Heart left ventricle (tissue), 16 donors: ENCODE measurements around the gene UBAP1L. TPM values are rescaled to one million over a fixed set of nuclear protein-coding genes. Genes with fewer than 3 reads are reported as not detected.
"Not testable (repeated sequence)": the region's sequence is repeated elsewhere in the genome, so short reads cannot be mapped to it uniquely, and the experiment has no call there.

ENCODE experiments used
- ATAC-seq, 4 donors: fragments of 200-7000 bp; cut with Tn5 transposase; one replicate each; pipeline ENCODE4 v1.9.1; 2020 to 2022; ENCODE audit warnings: moderate library complexity in 4 of 4, mild to moderate bottlenecking in 3 of 4, moderate number of reproducible peaks in 1 of 4
- DNase-seq, 5 donors: peaks; one replicate each; pipeline ENCODE4 v3.0.0-alpha.2; 2020
- H3K27ac ChIP-seq, 12 donors: fragments of 200-600 bp; sonication (generic) in 4 of 12; one replicate each; pipeline versions ENCODE4 v1.5.0 to v1.8.0; 2016 to 2022; ENCODE audit warnings: mild to moderate bottlenecking in 2 of 12
- H3K27me3 ChIP-seq, 9 donors: fragments of 200-600 bp; sonication (generic) in 2 of 9; one replicate each; pipeline versions ENCODE4 v1.5.1 to v1.8.0; 2016 to 2022; ENCODE audit warnings: mild to moderate bottlenecking in 3 of 9
- H3K36me3 ChIP-seq, 9 donors: fragments of 200-600 bp; sonication (generic) in 2 of 9; one replicate each; pipeline versions ENCODE4 v1.5.0 to v1.8.0; 2018 to 2022; ENCODE audit warnings: mild to moderate bottlenecking in 2 of 9
- H3K4me1 ChIP-seq, 12 donors: fragments of 200-600 bp; sonication (generic) in 4 of 12; one replicate each; pipeline versions ENCODE4 v1.5.0 to v1.8.0; 2016 to 2022; ENCODE audit warnings: mild to moderate bottlenecking in 3 of 12
- H3K4me3 ChIP-seq, 12 donors: fragments of 200-600 bp; sonication (generic) in 4 of 12; one replicate each; pipeline versions ENCODE4 v1.5.0 to v1.8.0; 2017 to 2022; ENCODE audit warnings: mild to moderate bottlenecking in 9 of 12, moderate library complexity in 4 of 12
- H3K9me3 ChIP-seq, 12 donors: fragments of 200-600 bp; sonication (generic) in 4 of 12; one replicate each; pipeline versions ENCODE4 v1.5.0 to v1.8.0; 2016 to 2022; ENCODE audit warnings: mild to moderate bottlenecking in 1 of 12
- CTCF ChIP-seq, 12 donors: fragments of 200-600 bp; sonication (generic) in 4 of 12; IDR thresholded peaks; one replicate each; pipeline versions ENCODE4 v1.5.0 to v1.8.0; 2018 to 2022; ENCODE audit warnings: antibody characterized with exemption in 12 of 12, mild to moderate bottlenecking in 5 of 12
- POLR2A ChIP-seq, 2 donors: fragments of 450-650 bp; IDR thresholded peaks; one replicate each; pipeline ENCODE4 v1.6.1; 2017; ENCODE audit warnings: antibody characterized with exemption in 2 of 2, mild to moderate bottlenecking in 2 of 2, moderate library complexity in 2 of 2
- WGBS, 4 donors: extraction: QIAGEN DNeasy Blood & Tissue Kit in 2 of 4; methylation state at CpG; one replicate each; pipeline versions ENCODE4 v1.1.5 to v1.1.7; 2013 to 2018; 5-methylcytosine and 5-hydroxymethylcytosine counted together
- intact Hi-C, 10 donors: fragments of 100-400 bp; cut with DNase I; formaldehyde crosslinking; loops; one replicate each; pipeline versions ENCODE4 v1.11.1 to v1.14.2; 2022
- polyA plus RNA-seq, 2 donors: library from polyadenylated mRNA; stranded (reverse); fragments of 200-250 nt; gene quantifications; one replicate each; pipeline ENCODE4 v1.2.3, GENCODE V29; 2013
- total RNA-seq, 9 donors: library from RNA; depleted of rRNA in 2 of 9; stranded (reverse); fragments of >200 nt in 2 of 9; fragmentation: NEBNext Ultra II Directional in 3 of 9; extraction: Animal tissue kit (Norgen Biotek cat#: 25700) in 3 of 9; gene quantifications; one replicate each; pipeline versions ENCODE4 v1.1.0 to v1.2.4, GENCODE V29; 2016 to 2023
- donor health status: ischemic (EF 13 %, LVEDD 7.1; RV severe dilation, severe dysfunction).
- donor health status: healthy with polysubstance abuse.
- donor health status: DM: no; HTN: yes; CAD: no.
- donor health status: DM: no; HTN: no; CAD: no.
- donor health status: ischemic (EF 25% LVEDD 6.9; RV normal size, moderate dysfunction).
- donor health status: ischemic (EF 25% LVEDD 5.7; RV mildly dilated, moderate dysfunction).
- donor health status: healthy.
- donor health status: DM: yes; HTN: yes; CAD: no.
- donor health status: ischemic (EF 35%, LVEDD 5.7; RV mildly dilated, moderate dysfunction).
- donor health status: nonischemic (EF 11% LVEDD 7.7; RV severe dilation, severe dysfunction).
- donor health status: DM: yes; HTN: yes; CAD: no.
- donor health status: PGD.
- donor health status: ischemic (EF 29% LVEDD 5.4; RV normal size, mild dysfunction).
- donor health status: nonischemic (EF 23%, LVEDD 6.1; RV moderate dilation, normal function).

UBAP1L gene
- total and polyA plus RNA-seq, 11 donors, result 0.51 to 2.2 (median 1.3) TPM

GRCh38 chr15:65076486-65077290 is 38.3 kb downstream of the UBAP1L start, which contains the start of gene KBTBD13:
TSS of gene KBTBD13 (plus strand) at chr15:65076746. CDS start at chr15:65076816, 70 bp downstream.
- H3K4me3 ChIP-seq, result peak within 1 kb of the TSS in 10 of 12 donors; percentile 1 to 37 (median 18)
- H3K4me1 ChIP-seq, result peaks cover 6 to 74% (median 29%) of the 10 kb centered on the region in 12 donors
- no peaks in the 10 kb centered on the region for H3K9me3 ChIP-seq
- TF ChIP-seq POLR2A (IDR thresholded peaks at IDR 0.05), result no peak
- TF ChIP-seq CTCF (IDR thresholded peaks at IDR 0.05), result no peak
- peak within 1 kb of the TSS; percentile 15 to 89 (median 75) for H3K27ac ChIP-seq
- H3K36me3 ChIP-seq, result no peaks in the 10 kb centered on the region
- intact Hi-C loops, result loop anchor here in 1 of 10 donors (2.0 kb wide), 1 partner anchor 46 kb away; no protein-coding TSS in a partner anchor
- peak; percentile 75 to 85 (median 80) for ATAC-seq
- peak in 4 of 5 donors; percentile 42 to 71 (median 53) for DNase-seq
- 61 to 71% (median 64%) methylated on average over 34 to 73 of the region's 73 CpGs for WGBS, 4 donors
- peaks cover 0 to 20% (median 0%) of the 10 kb centered on the region in 9 donors for H3K27me3 ChIP-seq

GRCh38 chr15:65075607-65076395 is 39.2 kb downstream of the UBAP1L start:
- H3K27ac ChIP-seq, result peak overlapping the region; percentile 15 to 89 (median 75)
- intact Hi-C loops, result loop anchor here in 1 of 10 donors (2.0 kb wide), 1 partner anchor 45 kb away; no protein-coding TSS in a partner anchor
- WGBS, 4 donors, result 41 to 58% (median 48%) methylated on average over 11 to 12 of the region's 12 CpGs
- H3K9me3 ChIP-seq, DNase-seq, H3K36me3 ChIP-seq, ATAC-seq: not testable (repeated sequence)
- H3K27me3 ChIP-seq, result peaks cover 0 to 20% (median 0%) of the 10 kb centered on the region in 9 donors
- peaks cover 14 to 75% (median 32%) of the 10 kb centered on the region in 12 donors for H3K4me1 ChIP-seq
- peak overlapping the region in 5 of 12 donors; percentile 1 to 37 (median 26) for H3K4me3 ChIP-seq

DNA sequence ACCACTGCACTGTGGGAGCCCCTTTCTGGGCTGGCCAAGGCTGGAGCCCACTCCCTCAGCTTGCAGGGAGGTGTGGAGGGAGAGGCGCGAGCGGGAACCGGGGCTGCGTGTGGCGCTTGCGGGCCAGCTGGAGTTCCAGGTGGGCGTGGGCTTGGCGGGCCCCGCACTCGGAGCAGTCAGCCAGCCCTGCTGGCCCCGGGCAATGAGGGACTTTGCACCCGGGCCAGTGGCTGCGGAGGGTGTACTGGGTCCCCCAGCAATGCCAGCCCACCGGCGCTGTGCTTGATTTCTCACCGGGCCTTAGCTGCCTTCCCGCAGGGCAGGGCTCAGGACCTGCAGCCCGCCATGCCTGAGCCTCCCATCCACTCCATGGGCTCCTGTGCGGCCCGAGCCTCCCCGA is 40.1 kb downstream of the UBAP1L start:
- H3K9me3 ChIP-seq, ATAC-seq, H3K36me3 ChIP-seq, DNase-seq, intact Hi-C loops, H3K4me3 ChIP-seq: not testable (repeated sequence)
- H3K27me3 ChIP-seq, result peaks cover 0 to 20% (median 0%) of the 10 kb centered on the region in 9 donors
- H3K4me1 ChIP-seq, result peaks cover 18 to 78% (median 38%) of the 10 kb centered on the region in 12 donors
- 95 to 98% (median 97%) methylated on average over 9 to 19 of the region's 22 CpGs for WGBS, 4 donors
- peak overlapping the region in 1 of 12 donors; percentile 8 for H3K27ac ChIP-seq

GRCh38 chr15:65072617-65073016 is 42.4 kb downstream of the UBAP1L start:
- intact Hi-C loops, result no loop called here
- ATAC-seq, result no peak
- H3K4me1 ChIP-seq, result peaks cover 18 to 82% (median 50%) of the 10 kb centered on the region in 12 donors

More at GRCh38 chr15:65072617-65073016, 42.4 kb downstream of the UBAP1L start:
- WGBS, 4 donors, result 92 to 97% (median 94%) methylated on average over 3 of the region's 3 CpGs
- peak in 1 of 5 donors; percentile 4 for DNase-seq
- Histone ChIP-seq H3K36me3 (no peaks in the 10 kb centered on the region), H3K27me3 (peaks cover 0 to 16% (median 0%) of the 10 kb centered on the region in 9 donors), H3K27ac (peak overlapping the region in 10 of 12 donors; percentile 52 to 93 (median 76)), H3K4me3 (no peak overlapping the region), H3K9me3 (no peaks in the 10 kb centered on the region)
- TF ChIP-seq CTCF (IDR thresholded peaks at IDR 0.05), result no peak
- no peak for TF ChIP-seq POLR2A (IDR thresholded peaks at IDR 0.05)
